ENCODE results near the gene CRIM1. TPM values are rescaled to one million over a fixed set of nuclear protein-coding genes. Genes with fewer than 3 reads are reported as not detected.

CRIM1 gene
- total RNA-seq, 1 donor from 2014 or later: 60.4 TPM

DNA sequence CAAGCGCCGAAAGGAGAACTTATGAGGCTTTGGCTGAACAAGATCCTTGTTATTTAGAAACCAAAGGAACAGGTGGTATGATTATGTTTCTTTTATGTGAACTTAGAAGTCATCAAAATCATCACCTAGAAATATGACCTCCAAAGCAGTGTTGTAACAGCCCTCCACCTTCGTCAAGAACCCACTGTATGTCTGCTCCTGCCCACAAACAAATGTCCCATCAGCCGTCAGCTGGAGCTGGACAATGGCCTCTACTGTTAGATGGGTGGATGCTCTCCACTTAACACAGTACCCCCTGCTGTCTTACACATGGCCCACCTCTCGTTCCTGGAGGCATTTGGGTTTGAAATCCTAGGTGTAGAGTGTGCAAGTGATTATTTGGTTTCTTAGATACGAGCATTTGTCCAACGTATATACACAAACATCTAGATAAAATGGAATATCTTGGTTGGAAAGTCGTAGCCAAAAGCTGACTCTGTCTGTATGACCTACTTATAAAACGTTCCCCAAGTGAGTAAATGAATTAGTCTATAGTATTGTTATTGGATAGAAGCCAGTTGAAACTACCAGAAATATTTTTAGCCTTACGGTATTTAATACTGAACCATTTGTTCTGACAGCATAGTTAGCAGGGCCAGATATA is 113.0 kb downstream of the CRIM1 start:
- DNase-seq (ENCODE audit: extremely low spot score in 2 of 2): no peak
- intact Hi-C loops (cut with DNase I): no loop called here
- H3K36me3 ChIP-seq: no peaks in the 10 kb centered on the region
- H3K27me3 ChIP-seq: no peaks in the 10 kb centered on the region
- H3K4me3 ChIP-seq: no peak overlapping the region
- H3K4me1 ChIP-seq: peaks cover 12% of the 10 kb centered on the region
- no peak overlapping the region for H3K27ac ChIP-seq
- TF ChIP-seq POLR2A (IDR thresholded peaks at IDR 0.05): no peak
- TF ChIP-seq, protein P1, sequence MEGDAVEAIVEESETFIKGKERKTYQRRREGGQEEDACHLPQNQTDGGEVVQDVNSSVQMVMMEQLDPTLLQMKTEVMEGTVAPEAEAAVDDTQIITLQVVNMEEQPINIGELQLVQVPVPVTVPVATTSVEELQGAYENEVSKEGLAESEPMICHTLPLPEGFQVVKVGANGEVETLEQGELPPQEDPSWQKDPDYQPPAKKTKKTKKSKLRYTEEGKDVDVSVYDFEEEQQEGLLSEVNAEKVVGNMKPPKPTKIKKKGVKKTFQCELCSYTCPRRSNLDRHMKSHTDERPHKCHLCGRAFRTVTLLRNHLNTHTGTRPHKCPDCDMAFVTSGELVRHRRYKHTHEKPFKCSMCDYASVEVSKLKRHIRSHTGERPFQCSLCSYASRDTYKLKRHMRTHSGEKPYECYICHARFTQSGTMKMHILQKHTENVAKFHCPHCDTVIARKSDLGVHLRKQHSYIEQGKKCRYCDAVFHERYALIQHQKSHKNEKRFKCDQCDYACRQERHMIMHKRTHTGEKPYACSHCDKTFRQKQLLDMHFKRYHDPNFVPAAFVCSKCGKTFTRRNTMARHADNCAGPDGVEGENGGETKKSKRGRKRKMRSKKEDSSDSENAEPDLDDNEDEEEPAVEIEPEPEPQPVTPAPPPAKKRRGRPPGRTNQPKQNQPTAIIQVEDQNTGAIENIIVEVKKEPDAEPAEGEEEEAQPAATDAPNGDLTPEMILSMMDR (IDR thresholded peaks at IDR 0.05): no peak
- no peak for TF ChIP-seq POLR2AphosphoS5 (IDR thresholded peaks at IDR 0.05; ENCODE audit: insufficient read depth in 1 of 2, low read depth in 1 of 2)
- H3K9me3 ChIP-seq: no peaks in the 10 kb centered on the region

DNA sequence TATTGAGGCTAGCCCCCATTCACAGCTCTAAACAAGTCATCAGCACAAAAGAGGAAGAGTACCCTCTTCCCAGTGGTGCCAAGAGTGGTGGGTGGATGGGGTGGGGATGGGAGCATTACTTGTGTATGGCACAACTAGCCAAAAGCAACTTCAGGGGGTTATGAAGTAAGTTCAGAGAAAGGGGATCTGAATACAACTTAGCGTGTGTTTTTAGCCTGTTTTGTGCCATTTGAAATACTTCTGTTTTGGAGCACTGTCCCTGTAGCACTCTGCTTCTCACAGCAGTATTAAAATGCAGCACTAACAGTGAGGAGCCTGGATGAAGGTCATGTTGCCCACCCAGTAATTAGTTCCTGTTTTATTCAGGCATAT is 113.5 kb downstream of the CRIM1 start:
- intact Hi-C loops (cut with DNase I): no loop called here
- Histone ChIP-seq H3K4me1 (peaks cover 9% of the 10 kb centered on the region), H3K9me3 (no peaks in the 10 kb centered on the region), H3K36me3 (no peaks in the 10 kb centered on the region), H3K27me3 (no peaks in the 10 kb centered on the region), H3K4me3 (no peak overlapping the region), H3K27ac (no peak overlapping the region)
- TF ChIP-seq POLR2AphosphoS5 (IDR thresholded peaks at IDR 0.05; ENCODE audit: insufficient read depth in 1 of 2, low read depth in 1 of 2): no peak
- TF ChIP-seq POLR2A (IDR thresholded peaks at IDR 0.05): no peak
- TF ChIP-seq, protein P1 (IDR thresholded peaks at IDR 0.05): no peak
- DNase-seq (ENCODE audit: extremely low spot score in 2 of 2): no peak

DNA sequence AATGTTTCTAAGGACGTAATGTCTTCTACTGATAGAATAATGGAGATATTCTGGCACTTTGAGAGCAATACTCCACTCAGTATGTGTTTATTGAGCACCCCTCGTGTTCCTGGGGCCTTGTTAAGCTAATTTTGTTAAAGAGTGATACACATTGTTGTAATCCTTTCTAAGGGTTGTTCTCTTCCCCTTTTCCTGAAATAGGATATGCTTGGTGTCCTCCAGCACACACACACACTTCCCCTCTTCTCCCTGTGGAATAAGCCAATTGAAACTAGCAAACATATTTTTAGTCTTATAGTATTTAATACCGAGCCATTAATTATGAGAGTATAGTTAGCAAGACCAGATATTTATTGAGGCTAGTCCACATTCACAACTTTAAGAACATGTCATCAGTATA is 114.1 kb downstream of the CRIM1 start:
- Histone ChIP-seq H3K4me1 (peaks cover 9% of the 10 kb centered on the region), H3K9me3 (no peaks in the 10 kb centered on the region), H3K4me3 (no peak overlapping the region), H3K27me3 (no peaks in the 10 kb centered on the region), H3K36me3 (no peaks in the 10 kb centered on the region), H3K27ac (no peak overlapping the region)
- intact Hi-C loops (cut with DNase I): no loop called here
- no peak for DNase-seq (ENCODE audit: extremely low spot score in 2 of 2)
- TF ChIP-seq POLR2A (IDR thresholded peaks at IDR 0.05) (no peak), POLR2AphosphoS5 (IDR thresholded peaks at IDR 0.05; ENCODE audit: insufficient read depth in 1 of 2, low read depth in 1 of 2) (no peak)
- TF ChIP-seq, protein P1 (IDR thresholded peaks at IDR 0.05): no peak

DNA sequence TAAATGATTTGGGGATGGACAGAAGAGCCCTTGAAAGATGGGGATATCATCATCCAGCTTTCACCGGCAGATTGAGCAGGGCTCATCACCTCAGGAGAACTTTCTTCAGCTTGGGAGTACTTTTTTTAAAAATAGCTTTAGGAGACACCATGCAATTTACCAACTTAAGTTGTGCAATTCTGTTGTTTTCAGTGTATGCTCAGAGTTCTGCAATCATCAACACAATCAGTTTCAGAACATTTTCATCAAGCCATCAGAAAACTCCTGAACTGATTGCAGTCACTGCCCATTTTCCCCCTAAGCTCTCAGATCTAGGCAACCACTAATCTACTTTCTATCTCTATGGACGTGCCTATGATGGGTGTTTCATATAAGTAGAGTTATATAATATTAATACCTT is 117.7 kb downstream of the CRIM1 start:
- Histone ChIP-seq H3K4me1 (peaks cover 17% of the 10 kb centered on the region), H3K4me3 (no peak overlapping the region), H3K27me3 (no peaks in the 10 kb centered on the region), H3K9me3 (no peaks in the 10 kb centered on the region), H3K36me3 (peaks cover 0 to 13% of the 10 kb centered on the region in 2 donors), H3K27ac (no peak overlapping the region)
- TF ChIP-seq POLR2AphosphoS5 (IDR thresholded peaks at IDR 0.05; ENCODE audit: insufficient read depth in 1 of 2, low read depth in 1 of 2) (no peak), POLR2A (IDR thresholded peaks at IDR 0.05) (no peak)
- TF ChIP-seq, protein P1 (IDR thresholded peaks at IDR 0.05): no peak
- intact Hi-C loops (cut with DNase I): no loop called here
- DNase-seq (ENCODE audit: extremely low spot score in 2 of 2): no peak

DNA sequence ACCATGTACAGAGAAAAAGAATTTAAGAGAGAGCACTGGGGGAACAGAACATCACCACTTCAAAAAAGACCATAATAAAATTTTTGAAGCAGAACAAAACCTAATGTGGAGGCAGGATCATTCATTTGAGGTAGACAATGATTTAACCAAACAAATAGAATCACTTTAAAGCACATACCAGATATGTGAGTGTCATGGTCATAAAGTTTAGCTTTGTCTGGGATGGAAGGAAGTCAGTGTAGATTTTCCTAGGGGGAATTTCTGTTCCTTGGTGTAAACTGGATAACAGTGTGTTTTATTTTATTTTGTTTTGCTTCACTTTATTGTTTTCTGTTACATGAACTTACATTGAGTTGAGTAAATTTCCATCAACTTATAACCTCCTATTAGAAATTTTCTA is 120.8 kb downstream of the CRIM1 start:
- Histone ChIP-seq H3K27me3 (no peaks in the 10 kb centered on the region), H3K9me3 (no peaks in the 10 kb centered on the region), H3K4me3 (no peak overlapping the region), H3K4me1 (peaks cover 18% of the 10 kb centered on the region), H3K36me3 (peaks cover 0 to 36% of the 10 kb centered on the region in 2 donors), H3K27ac (no peak overlapping the region)
- TF ChIP-seq, protein P1 (IDR thresholded peaks at IDR 0.05): no peak
- DNase-seq (ENCODE audit: extremely low spot score in 2 of 2): no peak
- intact Hi-C loops (cut with DNase I): no loop called here

All from vagina (tissue), 2 donors.